ENCODE measurements around the gene B3GNT4. TPM values are rescaled to one million over a fixed set of nuclear protein-coding genes. Genes with fewer than 3 reads are reported as not detected.

The B3GNT4 gene
- total and polyA plus RNA-seq, 2 of the 8 experiments (the other 6 are each of a cell fraction or from before 2014, with no cell fraction given), result 1.1 to 1.4 TPM

DNA sequence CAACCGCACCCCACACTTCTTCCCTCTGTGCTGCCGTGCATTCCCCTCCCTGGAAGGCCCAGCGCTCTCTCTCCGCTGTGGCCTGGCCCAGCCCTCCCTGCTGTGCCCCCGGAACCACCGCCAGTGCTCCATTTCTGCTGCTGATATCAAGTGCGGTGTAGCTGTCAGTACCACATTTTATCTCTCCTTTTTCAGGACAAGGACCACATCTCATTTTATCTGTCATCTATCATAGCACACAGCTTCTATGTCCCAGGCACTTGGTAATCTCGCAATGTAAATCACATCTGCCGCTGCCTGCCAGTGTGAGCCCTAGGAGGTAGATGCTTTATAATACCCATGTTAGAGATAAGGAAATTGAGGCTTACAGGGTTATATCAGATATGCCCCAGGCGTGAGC is 47.8 kb upstream of the B3GNT4 start:
- Histone ChIP-seq H4K20me1 (replicated peaks in 1 of 2; ENCODE audit: control insufficient read depth in 1 of 2, insufficient read depth in 2 of 2, low read length in 2 of 2) (no peaks in the 10 kb centered on the region), H2BK12ac (ENCODE audit: low read depth, low read length) (no peak overlapping the region), H3K18ac (ENCODE audit: extremely low read depth, low read length) (no peak overlapping the region), H3K27me3 (replicated peaks in 1 of 4; ENCODE audit: control insufficient read depth in 3 of 4, extremely low read depth in 1 of 4, insufficient read depth in 3 of 4, low read length in 3 of 4) (no peaks in the 10 kb centered on the region), H3K4me2 (ENCODE audit: insufficient read depth in 1 of 2, low read depth in 2 of 2, low read length in 2 of 2) (no peak overlapping the region), H3K79me2 (ENCODE audit: control insufficient read depth in 1 of 2, insufficient read depth in 2 of 2, low read length in 2 of 2) (no peaks in the 10 kb centered on the region), H4K91ac (replicated peaks; ENCODE audit: insufficient read length, low read length) (no peak overlapping the region), H4K8ac (ENCODE audit: extremely low read depth, insufficient read depth, low read length) (no peak overlapping the region), H2AFZ (ENCODE audit: low read length) (no peak overlapping the region), H3K4me1 (replicated peaks in 1 of 4; ENCODE audit: control insufficient read depth in 3 of 4, insufficient read depth in 4 of 4, low read length in 3 of 4) (peaks cover 0 to 5% (median 0%) of the 10 kb centered on the region in 4 experiments; a peak in 1 of 7 replicates), H3K4ac (replicated peaks; ENCODE audit: insufficient read length, low read depth, low read length) (no peak overlapping the region), H2BK5ac (ENCODE audit: low read depth, low read length) (no peak overlapping the region), H2AK5ac (ENCODE audit: low read depth, low read length) (no peak overlapping the region), H4K5ac (ENCODE audit: insufficient read length, low read depth, low read length) (no peak overlapping the region), H3K79me1 (ENCODE audit: low read depth, low read length) (no peaks in the 10 kb centered on the region), H2BK15ac (ENCODE audit: low read length) (no peak overlapping the region), H3K9me3 (ENCODE audit: insufficient read depth in 2 of 2, low read depth in 1 of 2, low read length in 1 of 2) (no peaks in the 10 kb centered on the region), H3K14ac (ENCODE audit: insufficient read length) (no peak overlapping the region), H2BK20ac (ENCODE audit: low read length) (no peak overlapping the region), H2BK120ac (replicated peaks; ENCODE audit: low read depth, low read length) (no peak overlapping the region), H3K23me2 (ENCODE audit: low read depth, low read length) (no peaks in the 10 kb centered on the region), H3K4me3 (ENCODE audit: extremely low read depth in 1 of 4, insufficient read depth in 2 of 4, low read depth in 3 of 4, low read length in 4 of 4) (no peak overlapping the region), H3K56ac (replicated peaks; ENCODE audit: insufficient read length, low read depth, low read length) (no peak overlapping the region), H3K27ac (ENCODE audit: low read depth, low read length) (no peak overlapping the region), H3K36me3 (ENCODE audit: control insufficient read depth in 2 of 4, insufficient read depth in 4 of 4, low read length in 3 of 4) (no peaks in the 10 kb centered on the region), H3K23ac (ENCODE audit: insufficient read length) (no peak overlapping the region), H3K9ac (replicated peaks in 1 of 4; ENCODE audit: extremely low read depth in 1 of 4, low read depth in 3 of 4, low read length in 3 of 4) (no peak overlapping the region)
- FAIRE-seq (no peak), DNase-seq (ENCODE audit: low read depth in 1 of 2, low spot score in 2 of 2) (no peak)
- POLR2A ChIA-PET (ENCODE audit: partially characterized antibody), result interaction anchor here (1.3 to 2.3 kb wide), 2 partner anchors 9 to 11 kb away, joined by 3 to 8 read pairs; no protein-coding TSS in a partner anchor
- TF ChIP-seq SAP30 (IDR thresholded peaks at IDR 0.05; ENCODE audit: insufficient read depth, insufficient replicate concordance, low read length), result no peak
- TF ChIP-seq CBX8 (IDR thresholded peaks at IDR 0.05; ENCODE audit: borderline replicate concordance, low read depth, low read length), result no peak
- no peak for TF ChIP-seq MAFK (IDR thresholded peaks at IDR 0.05; ENCODE audit: low read depth, low read length)
- no peak for TF ChIP-seq CEBPB (IDR thresholded peaks at IDR 0.05; ENCODE audit: low read depth, low read length)
- no peak for TF ChIP-seq RFX5 (IDR thresholded peaks at IDR 0.05; ENCODE audit: borderline replicate concordance, low read depth, low read length)
- no peak for TF ChIP-seq NRF1 (IDR thresholded peaks at IDR 0.05; ENCODE audit: low read depth, low read length)
- no peak for TF ChIP-seq SUZ12 (IDR thresholded peaks at IDR 0.05; ENCODE audit: low read length)
- TF ChIP-seq ZNF274 (IDR thresholded peaks at IDR 0.05; ENCODE audit: borderline replicate concordance, extremely low read depth, low read length), result no peak
- CTCF ChIA-PET (ENCODE audit: partially characterized antibody), result interaction anchor here (0.7 to 1.5 kb wide), 5 partner anchors 11 to 25 kb away, joined by 3 read pairs; no protein-coding TSS in a partner anchor
- WGBS, 2 experiments (ENCODE audit: extremely low coverage in 1 of 2, insufficient coverage in 1 of 2, insufficient read length in 1 of 2, insufficient replicate concordance in 2 of 2, low coverage in 1 of 2, low lambda C conversion rate in 2 of 2, missing lambda C conversion rate in 1 of 2), result 80% methylated on average over 10 of the region's 10 CpGs; no CpG with 5 or more reads in 1 of the 2 experiments

Measured in H1 (cell line).